Kasumi-1 (cell line): ENCODE data around the gene BTBD6.

ENCODE experiments used
- DNase-seq, 2 experiments: peaks; one replicate each; lab custom pipeline; 2025; lab: John Stamatoyannopoulos, UW

Gene BTBD6

DNA sequence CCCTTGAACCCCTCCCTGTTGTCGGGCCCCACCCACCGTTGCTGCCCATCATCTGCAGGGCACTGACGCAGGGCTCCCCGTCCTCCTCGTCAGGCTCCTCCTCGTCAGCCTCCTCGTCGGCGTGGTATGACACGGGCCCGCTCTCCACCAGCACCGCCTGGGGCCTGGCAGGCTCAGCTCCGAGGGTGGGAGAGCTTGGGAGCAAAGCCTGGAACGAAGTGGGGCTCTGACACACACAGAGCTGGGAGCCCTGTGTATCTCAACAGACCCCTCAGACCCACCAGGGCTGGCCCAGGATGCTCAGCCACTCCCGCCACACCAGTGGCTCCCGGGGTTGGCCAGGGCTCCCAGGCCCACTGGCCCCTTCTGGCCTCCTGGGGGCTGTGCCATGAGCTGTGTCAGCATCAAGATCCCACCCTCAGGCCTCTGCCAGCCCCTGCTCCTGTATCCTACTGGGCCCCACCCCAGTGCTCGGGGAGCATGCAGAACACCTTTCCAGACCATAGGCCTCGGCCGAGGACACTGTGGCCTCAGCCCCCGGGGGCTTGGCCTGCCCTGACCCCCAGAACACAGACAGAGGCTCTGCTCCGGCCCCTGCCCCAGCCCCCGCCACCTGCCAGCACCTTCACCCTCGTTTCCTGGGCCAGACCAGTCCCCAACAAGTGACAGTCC lies 37.1 kb upstream of the BTBD6 start:
- no peak for DNase-seq

- no peak for DNase-seq
Observed at GRCh38 chr14:105211758-105212089, 36.6 kb upstream of the BTBD6 start.

- no peak for DNase-seq
Observed at GRCh38 chr14:105212541-105213300, 35.6 kb upstream of the BTBD6 start.

- DNase-seq = no peak
Observed at GRCh38 chr14:105213361-105213760, 35.0 kb upstream of the BTBD6 start.

DNA sequence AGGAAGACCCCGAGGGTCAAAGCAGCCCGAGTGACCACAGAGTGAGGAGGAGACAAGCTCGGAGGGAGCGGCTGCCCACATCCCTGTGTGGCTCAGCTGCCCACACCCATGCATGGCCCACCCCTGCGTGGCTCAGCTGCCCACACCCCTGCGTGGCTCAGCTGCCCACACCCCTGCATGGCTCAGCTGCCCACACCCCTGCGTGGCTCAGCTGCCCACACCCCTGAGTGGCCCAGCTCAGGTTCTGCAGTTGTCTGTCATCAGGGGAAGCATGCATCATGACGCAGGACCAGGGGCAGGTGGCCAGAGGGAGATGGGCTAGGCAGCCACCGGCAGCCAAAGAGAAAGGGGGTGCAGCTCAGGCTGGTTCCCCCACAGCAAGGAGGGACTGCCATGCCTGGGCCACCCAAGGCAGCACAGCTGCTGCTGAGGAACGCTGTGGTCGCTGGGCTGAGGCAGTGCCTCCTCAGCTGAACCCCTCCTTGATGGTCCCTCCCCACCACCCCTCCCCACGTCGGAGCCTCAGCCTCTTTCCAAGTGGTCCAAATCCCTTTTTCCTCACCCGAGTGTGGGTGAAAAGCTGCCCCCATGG lies 33.9 kb upstream of the BTBD6 start:
- no peak for DNase-seq

- no peak for DNase-seq
Observed at GRCh38 chr14:105215602-105216001, 32.7 kb upstream of the BTBD6 start.

DNA sequence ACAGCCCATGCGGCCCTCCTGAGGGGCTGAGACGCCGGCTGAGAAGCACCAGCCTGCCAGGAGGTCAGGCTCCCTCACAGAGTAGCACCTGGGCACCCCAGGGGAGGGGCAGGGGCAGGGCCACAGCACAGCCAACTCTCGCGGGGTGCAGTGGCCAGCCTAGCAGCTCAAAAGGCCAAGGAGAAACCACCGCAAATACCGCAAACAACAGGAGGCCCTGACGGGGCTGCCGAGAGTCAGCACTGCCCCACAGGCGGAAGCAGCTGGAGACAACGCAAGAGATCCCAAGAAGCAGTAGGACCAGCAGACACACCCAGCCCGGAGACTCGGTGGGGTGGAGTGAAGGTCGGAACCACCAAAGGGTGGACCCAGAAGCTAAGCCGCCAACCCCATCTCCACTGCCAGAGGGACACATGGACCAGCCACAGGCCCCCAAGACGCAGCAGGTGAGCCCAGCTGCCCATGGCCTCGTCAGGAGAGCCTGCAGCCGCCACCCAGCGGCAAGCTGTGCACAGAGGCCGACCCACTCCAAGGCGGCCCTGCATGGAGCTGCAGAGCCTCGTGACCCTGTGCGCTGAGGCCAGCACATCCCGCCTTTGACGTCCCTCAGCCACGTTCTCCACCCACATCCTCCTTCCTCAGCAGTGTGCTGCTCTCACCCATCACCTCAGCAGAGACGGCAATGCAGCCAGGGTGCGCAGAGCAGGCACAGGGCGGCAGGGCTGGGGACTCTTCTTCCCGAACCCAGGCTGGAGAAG lies 31.7 kb upstream of the BTBD6 start:
- no peak for DNase-seq

DNA sequence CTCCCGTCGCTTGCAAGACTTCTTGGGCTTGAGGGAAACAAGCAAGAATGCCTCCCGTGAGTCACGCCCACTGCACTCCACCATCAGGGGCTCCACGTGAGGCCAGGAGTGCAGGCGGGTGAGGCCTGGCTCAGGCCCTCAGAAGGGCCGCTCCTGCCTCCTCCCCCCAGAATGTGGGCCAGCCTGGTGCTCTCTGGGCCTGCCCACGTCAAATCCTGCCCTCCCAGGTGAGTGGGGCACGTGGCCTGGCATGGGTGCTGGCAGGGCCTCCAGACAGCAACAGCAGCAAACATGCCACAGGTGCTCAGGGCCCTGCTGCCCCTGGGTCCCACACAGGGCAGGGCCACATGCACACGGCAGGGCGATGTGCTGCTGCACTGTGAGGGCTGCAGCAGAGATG lies 30.6 kb upstream of the BTBD6 start:
- no peak for DNase-seq

GRCh38 chr14:105218611-105219010 lies 29.7 kb upstream of the BTBD6 start:
- no peak for DNase-seq

DNA sequence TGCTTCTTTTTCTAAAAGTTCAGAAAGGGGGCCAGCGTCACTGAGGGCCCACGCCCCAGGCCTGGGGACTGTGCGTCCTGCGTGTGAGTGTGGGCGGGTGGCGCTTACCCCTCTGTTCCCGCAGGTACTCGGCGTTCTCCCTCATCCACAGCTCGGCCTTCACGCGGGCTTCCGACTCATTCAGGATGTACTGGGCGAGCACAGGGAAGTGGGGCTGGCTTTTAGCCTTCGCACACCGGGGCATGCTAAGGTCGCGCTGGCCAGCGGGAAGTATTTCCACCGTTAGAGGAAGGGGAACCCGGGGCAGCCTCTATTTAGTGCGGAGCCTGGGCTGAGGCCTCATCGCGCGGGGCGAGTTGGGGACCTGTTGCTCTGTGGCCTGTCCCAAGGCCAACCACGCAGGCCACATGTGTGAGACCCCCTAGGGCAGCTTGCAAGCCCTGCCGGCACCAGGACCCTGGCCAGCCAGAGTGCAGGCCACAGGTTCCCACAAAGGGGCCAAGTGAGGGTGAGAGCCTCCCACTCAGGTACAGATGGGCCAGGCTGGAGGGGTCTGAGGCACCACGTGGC lies 29.2 kb upstream of the BTBD6 start:
- DNase-seq = no peak

- DNase-seq = no peak
Observed at GRCh38 chr14:105219753-105220152, 28.6 kb upstream of the BTBD6 start.

DNA sequence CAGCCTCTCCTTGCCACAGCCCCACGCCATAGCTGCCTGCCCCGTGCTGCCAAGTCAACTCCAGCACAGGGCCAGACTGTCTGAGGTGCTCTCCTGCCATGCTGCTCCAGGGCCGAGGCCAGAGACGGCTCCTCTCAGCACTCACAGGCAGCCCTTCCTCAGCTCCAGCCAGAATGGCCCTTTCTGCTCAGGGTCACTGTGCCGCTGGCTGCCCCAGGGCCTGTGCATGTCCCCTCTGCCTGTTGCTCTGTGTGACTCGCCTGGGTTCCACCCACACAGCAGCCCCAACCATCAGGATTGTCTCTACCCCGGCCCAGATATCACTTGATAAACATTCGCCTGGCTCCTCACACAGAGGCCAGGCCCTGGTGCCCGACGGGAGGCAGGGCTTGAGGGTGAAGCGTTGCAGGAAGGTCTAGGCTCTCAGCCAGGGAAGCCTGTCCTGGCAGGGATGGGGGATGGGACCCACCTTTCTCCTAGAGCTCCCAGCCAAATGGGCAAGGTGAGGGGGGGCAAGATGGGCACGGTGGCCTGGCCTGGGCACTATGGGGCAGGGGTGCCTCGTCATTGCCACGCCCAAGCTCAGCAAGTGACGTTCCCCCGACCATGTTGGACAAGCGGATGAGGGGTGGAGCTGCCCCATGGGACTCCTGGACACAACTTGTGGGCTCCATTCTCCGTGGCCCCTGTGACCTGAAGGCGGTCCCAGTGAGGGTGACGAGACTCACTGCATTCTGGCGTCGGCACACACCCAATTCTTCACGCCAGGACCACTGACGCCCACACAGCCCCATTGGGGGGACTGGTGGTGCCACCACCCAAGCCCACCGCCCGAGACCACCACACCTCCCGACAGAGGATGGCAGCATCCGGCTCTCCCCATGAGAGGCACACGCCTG lies 27.4 kb upstream of the BTBD6 start:
- no peak for DNase-seq

DNA sequence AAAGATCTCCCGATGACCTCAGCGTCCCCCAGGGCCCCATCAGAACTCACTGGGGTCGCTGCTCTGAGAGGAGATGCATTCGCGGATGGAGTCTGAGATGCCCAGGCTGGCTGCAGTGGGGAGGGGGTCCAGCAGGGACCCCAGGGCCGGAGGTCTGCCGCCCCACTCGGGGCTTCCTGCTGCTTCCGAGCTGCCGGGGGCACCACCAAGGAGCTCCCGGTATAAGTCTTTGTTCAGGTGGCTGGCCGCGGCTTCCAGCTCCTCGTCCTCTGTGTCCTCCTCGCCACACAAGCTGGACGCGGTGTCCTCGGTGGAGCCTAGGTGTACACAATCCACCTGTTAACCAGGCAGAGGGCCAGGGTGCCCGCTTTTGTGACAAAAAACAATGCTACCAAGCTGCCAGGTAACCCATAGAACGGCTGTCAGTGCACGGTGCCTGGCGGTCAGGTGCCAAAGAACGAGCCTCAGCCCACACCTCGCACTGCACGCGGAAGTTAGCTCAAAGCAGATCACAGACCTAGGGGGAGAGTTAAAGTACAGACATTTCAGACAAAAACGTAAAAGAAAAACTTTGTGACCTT lies 26.6 kb upstream of the BTBD6 start:
- DNase-seq = no peak

- DNase-seq = no peak
Observed at GRCh38 chr14:105223260-105223659, 25.1 kb upstream of the BTBD6 start.

- DNase-seq = no peak
Observed at GRCh38 chr14:105223770-105224544, 24.4 kb upstream of the BTBD6 start.

GRCh38 chr14:105224845-105225570 lies 23.3 kb upstream of the BTBD6 start:
- DNase-seq = no peak

GRCh38 chr14:105226198-105226597 lies 22.1 kb upstream of the BTBD6 start:
- no peak for DNase-seq

DNA sequence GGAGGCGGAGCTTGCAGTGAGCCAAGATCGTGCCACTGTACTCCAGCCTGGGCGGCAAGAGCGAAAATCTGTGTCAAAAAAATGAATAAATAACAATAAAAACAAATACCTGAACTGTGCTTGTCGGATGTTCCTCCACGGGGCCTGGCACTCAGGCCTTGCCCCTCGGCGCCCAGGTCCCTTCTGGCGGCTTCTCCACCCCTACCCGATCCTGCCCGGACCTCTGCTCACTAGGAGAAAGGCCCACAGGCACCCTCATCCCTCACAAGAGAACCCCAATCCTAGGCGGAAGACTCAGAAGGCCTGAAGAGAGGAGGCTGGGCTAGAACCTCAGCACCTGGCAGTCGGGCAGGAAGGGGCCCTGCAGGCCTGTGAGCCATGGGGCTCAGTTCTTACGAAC lies 21.0 kb upstream of the BTBD6 start:
- no peak for DNase-seq

DNA sequence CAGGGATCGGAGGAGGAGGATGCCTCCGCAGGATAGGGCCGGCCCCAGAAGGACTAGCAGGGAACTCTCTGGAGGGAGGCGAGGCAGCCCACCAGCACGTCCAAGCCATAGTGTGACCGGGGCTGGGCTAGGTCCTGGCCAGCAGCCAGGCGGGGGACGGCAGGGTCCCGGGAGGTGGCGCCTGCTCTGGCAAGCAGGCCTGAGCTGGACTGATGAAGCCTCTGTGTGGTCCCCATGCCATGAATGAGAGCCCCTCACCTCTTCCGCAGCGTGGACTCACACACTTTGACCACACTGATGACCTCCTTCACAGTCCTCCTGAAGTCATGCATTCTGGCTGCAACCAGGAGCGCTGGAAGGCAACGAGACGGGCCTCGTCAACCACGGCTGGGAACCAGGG lies 19.8 kb upstream of the BTBD6 start:
- DNase-seq = no peak
